Measurements from ENCODE around the gene PRELID3B. TPM values are rescaled to one million over a fixed set of nuclear protein-coding genes. Genes with fewer than 3 reads are reported as not detected.

Gene PRELID3B
- total and polyA plus RNA-seq, 10 of the 15 experiments (the other 5 are each of a cell fraction or from before 2014, with no cell fraction given): 72.5 to 151 (median 124) TPM

GRCh38 chr20:59010995-59011873, 31.4 kb downstream of the PRELID3B start:
- Histone ChIP-seq H3K9ac (ENCODE audit: control insufficient read depth, insufficient read depth, low read length) (no peak overlapping the region), H3K9me3 (replicated peaks; ENCODE audit: control insufficient read depth, insufficient read depth, low read length) (no peaks in the 10 kb centered on the region), H3K27ac (ENCODE audit: control insufficient read depth, insufficient read depth) (no peak overlapping the region), H4K20me1 (ENCODE audit: control insufficient read depth, insufficient read depth) (no peaks in the 10 kb centered on the region), H3K4me1 (ENCODE audit: control insufficient read depth, insufficient read depth, low read length) (peaks cover 16% of the 10 kb centered on the region), H3K4me3 (no peak overlapping the region), H3K79me2 (ENCODE audit: control insufficient read depth, insufficient read depth, low read length) (peaks cover 12% of the 10 kb centered on the region), H2AFZ (ENCODE audit: control insufficient read depth, low read depth, low read length) (no peak overlapping the region), H3K36me3 (ENCODE audit: control insufficient read depth in 2 of 2, insufficient read depth in 2 of 2, low read length in 1 of 2) (peaks cover 0 to 1% of the 10 kb centered on the region in 2 experiments; a peak in 1 of 4 replicates), H3K27me3 (replicated peaks in 1 of 2; ENCODE audit: control insufficient read depth in 2 of 2, insufficient read depth in 2 of 2, low read length in 1 of 2) (no peaks in the 10 kb centered on the region), H3K4me2 (ENCODE audit: control insufficient read depth, insufficient read depth) (no peak overlapping the region)
- intact Hi-C loops (cut with micrococcal nuclease; ENCODE audit: unreplicated experiment) (no loop called here), in situ Hi-C loops (cut with MboI) (no loop called here)
- FAIRE-seq (no peak), ATAC-seq (no peak), DNase-seq (ENCODE audit: low read depth, low spot score) (no peak)
- ChIA-PET RAD21 (ENCODE audit: unreplicated experiment) (no interaction called here), SMC1A (ENCODE audit: uncharacterized antibody, unreplicated experiment) (interaction anchor here (0.8 to 1.0 kb wide), 2 partner anchors 14 to 17 kb away, joined by 3 read pairs; no protein-coding TSS in a partner anchor), CTCF (interaction anchor here (1.0 kb wide), 1 partner anchor 17 kb away, joined by 3 read pairs; no protein-coding TSS in a partner anchor), POLR2A (no interaction called here)
- TF ChIP-seq, protein P1, sequence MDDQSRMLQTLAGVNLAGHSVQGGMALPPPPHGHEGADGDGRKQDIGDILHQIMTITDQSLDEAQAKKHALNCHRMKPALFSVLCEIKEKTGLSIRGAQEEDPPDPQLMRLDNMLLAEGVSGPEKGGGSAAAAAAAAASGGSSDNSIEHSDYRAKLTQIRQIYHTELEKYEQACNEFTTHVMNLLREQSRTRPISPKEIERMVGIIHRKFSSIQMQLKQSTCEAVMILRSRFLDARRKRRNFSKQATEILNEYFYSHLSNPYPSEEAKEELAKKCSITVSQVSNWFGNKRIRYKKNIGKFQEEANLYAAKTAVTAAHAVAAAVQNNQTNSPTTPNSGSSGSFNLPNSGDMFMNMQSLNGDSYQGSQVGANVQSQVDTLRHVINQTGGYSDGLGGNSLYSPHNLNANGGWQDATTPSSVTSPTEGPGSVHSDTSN (IDR thresholded peaks at IDR 0.05; ENCODE audit: insufficient replicate concordance, low read depth, low read length): no peak
- TF ChIP-seq STAT1 (conservative IDR thresholded peaks at IDR 0.05) (no peak), EED (IDR thresholded peaks at IDR 0.05; ENCODE audit: low read depth) (no peak), CHD4 (IDR thresholded peaks at IDR 0.05) (no peak), HDAC6 (IDR thresholded peaks at IDR 0.05; ENCODE audit: unreplicated experiment) (no peak), SRF (IDR thresholded peaks at IDR 0.05; ENCODE audit: low read depth in 2 of 2, low read length in 2 of 2) (no peak), POLR2A (IDR thresholded peaks at IDR 0.05; ENCODE audit: low read depth, low read length) (no peak), BMI1 (IDR thresholded peaks at IDR 0.05; ENCODE audit: borderline replicate concordance) (no peak), USF1 (IDR thresholded peaks at IDR 0.05; ENCODE audit: borderline replicate concordance, extremely low read length, insufficient read depth, low read depth, low read length) (no peak), SMAD1 (IDR thresholded peaks at IDR 0.05; ENCODE audit: low read depth, partially characterized antibody) (no peak), TAF1 (IDR thresholded peaks at IDR 0.05; ENCODE audit: borderline replicate concordance, low read depth, low read length) (no peak), BCL11A (IDR thresholded peaks at IDR 0.05; ENCODE audit: low read depth, low read length) (no peak), HDAC2 (IDR thresholded peaks at IDR 0.05) (no peak)
- no TSS peak for BruUV-seq (replicated peaks)
- 89% methylated on average over 17 of the region's 17 CpGs for WGBS (ENCODE audit: insufficient coverage, insufficient replicate concordance, low lambda C conversion rate, missing lambda C conversion rate)
